Memory B cell (primary cell): ENCODE measurements around the gene PDE1C.

Experiments used
- ATAC-seq: fragments of 150-1000 bp; cut with Tn5 transposase; 2 replicates; pipeline ENCODE4 v1.10.0; 2021; ENCODE audit warnings: low read depth, mild to moderate bottlenecking, moderate library complexity
- DNase-seq, 2 donors: peaks; one replicate each; pipeline ENCODE4 v3.0.0; 2022; ENCODE audit warnings: low spot score in 2 of 2
- H3K27ac Mint-ChIP-seq: one replicate; pipeline ENCODE4 v1.8.0; 2022; ENCODE audit warnings: mild to moderate bottlenecking, moderate library complexity, mixed read lengths
- H3K27me3 Mint-ChIP-seq: one replicate; pipeline ENCODE4 v1.8.0; 2022; ENCODE audit warnings: mixed read lengths
- H3K36me3 Mint-ChIP-seq: one replicate; pipeline ENCODE4 v1.8.0; 2022; ENCODE audit warnings: mild to moderate bottlenecking, mixed read lengths
- H3K4me1 Mint-ChIP-seq: one replicate; pipeline ENCODE4 v1.8.0; 2022; ENCODE audit warnings: mixed read lengths
- H3K4me3 Mint-ChIP-seq: one replicate; pipeline ENCODE4 v1.8.0; 2022; ENCODE audit warnings: mild to moderate bottlenecking, moderate library complexity, mixed read lengths
- H3K9me3 Mint-ChIP-seq: one replicate; pipeline ENCODE4 v1.8.0; 2022; ENCODE audit warnings: mixed read lengths

The PDE1C gene

DNA sequence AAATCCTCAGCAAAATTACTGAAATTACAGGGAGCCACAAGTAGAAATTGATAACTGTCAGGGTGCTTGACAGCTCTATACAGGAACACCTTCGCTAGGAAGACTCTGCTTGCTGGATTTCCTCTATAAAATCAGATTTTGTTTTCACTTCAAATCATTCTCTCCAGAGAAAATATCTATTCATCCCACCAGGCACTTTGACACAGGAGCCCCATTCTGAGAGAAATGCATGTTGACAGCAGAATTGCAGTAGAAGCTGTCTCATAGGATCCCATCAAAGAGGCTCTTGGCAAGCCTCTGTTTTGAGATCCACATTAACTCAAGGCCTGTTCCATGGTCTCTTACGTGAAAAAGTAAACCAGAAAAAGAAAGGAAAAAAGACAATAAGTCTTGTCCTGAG lies 116.8 kb downstream of the PDE1C start:
- Mint-ChIP-seq H3K4me1 (no peaks in the 10 kb centered on the region), H3K36me3 (no peaks in the 10 kb centered on the region)
- ATAC-seq: no peak

DNA sequence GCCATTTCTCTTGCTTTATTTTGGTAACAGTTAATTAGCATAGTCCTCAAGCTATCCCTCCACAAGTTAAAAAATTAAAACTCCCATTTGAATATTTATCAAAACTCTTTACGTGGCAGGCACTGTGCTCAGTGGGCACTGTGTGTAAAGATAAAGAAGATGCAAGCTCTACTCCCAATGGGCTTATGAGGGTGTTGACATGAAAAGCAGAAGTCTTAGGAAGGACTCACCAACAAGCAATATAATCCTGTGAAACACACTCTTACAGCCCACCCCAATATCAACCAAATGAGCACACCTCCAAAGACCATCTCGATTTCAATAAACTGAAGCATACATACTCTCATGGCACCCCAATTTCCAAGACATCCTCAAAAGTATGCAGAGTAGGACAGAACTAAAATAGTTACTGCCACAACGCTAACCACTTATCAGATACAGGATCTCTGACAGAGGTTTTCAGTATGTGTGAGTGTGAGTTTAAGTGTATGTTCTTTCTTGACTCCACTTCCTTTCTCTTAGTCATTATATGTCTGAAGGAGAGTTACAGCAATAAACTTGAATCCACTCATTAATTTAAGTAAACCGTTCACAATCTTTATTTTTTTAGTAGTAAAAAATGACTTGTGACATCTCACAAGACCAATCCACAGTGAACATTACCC lies 120.0 kb downstream of the PDE1C start:
- DNase-seq: no peak
- H3K9me3 Mint-ChIP-seq: peaks cover 6% of the 10 kb centered on the region
- no peaks in the 10 kb centered on the region for H3K36me3 Mint-ChIP-seq
- no peak overlapping the region for H3K27ac Mint-ChIP-seq
- ATAC-seq: no peak
- H3K4me1 Mint-ChIP-seq: no peaks in the 10 kb centered on the region
- no peak overlapping the region for H3K4me3 Mint-ChIP-seq
- H3K27me3 Mint-ChIP-seq: no peaks in the 10 kb centered on the region

More for the DNA sequence above, 116.8 kb downstream of the PDE1C start:
- Mint-ChIP-seq H3K27me3 (no peaks in the 10 kb centered on the region), H3K4me3 (no peak overlapping the region), H3K27ac (no peak overlapping the region), H3K9me3 (no peaks in the 10 kb centered on the region)
- DNase-seq: no peak

DNA sequence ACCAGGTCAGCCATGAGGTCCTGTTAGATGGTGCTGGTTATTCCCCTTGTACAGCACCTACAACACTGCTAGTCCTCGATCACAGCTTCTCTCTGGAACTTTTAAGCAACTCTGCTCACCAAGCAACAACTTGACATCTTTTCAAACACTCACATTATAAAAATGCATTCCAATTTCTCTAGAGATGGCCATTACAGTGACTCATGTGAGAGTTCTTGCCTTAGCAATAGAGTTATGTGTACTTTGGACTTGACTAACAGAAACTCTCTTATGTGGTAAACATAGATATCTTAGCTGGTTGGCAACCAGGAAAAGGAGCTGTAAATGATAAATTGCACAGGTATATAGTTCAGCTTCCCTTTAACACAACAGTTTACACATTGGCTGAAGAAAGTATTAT lies 122.2 kb downstream of the PDE1C start:
- DNase-seq (no peak), ATAC-seq (no peak)
- Mint-ChIP-seq H3K9me3 (peaks cover 9% of the 10 kb centered on the region), H3K27ac (no peak overlapping the region), H3K4me3 (no peak overlapping the region), H3K4me1 (no peaks in the 10 kb centered on the region), H3K27me3 (no peaks in the 10 kb centered on the region), H3K36me3 (no peaks in the 10 kb centered on the region)

DNA sequence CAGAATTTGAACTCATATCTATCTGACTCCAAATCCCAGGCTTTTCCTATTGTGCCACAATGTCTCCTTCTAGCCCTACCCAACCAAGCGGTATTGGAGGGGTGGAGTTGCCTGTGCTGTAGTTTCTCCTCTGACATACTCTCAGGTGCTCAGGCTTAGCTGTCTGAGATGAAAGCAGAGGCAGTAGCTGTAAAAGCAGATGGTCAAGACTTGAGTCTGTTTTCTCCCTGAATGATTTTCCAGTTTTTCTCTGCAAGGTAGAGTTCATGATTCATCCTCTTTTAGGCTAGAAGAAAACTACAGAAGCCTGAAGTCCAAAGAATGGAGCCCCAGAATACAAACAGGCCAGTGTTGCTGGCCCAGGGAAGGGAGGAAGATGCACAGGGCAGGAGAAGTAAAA lies 130.0 kb downstream of the PDE1C start:
- ATAC-seq (no peak), DNase-seq (no peak)
- Mint-ChIP-seq H3K4me1 (no peaks in the 10 kb centered on the region), H3K36me3 (no peaks in the 10 kb centered on the region), H3K9me3 (peaks cover 3% of the 10 kb centered on the region), H3K4me3 (no peak overlapping the region), H3K27me3 (no peaks in the 10 kb centered on the region), H3K27ac (no peak overlapping the region)

DNA sequence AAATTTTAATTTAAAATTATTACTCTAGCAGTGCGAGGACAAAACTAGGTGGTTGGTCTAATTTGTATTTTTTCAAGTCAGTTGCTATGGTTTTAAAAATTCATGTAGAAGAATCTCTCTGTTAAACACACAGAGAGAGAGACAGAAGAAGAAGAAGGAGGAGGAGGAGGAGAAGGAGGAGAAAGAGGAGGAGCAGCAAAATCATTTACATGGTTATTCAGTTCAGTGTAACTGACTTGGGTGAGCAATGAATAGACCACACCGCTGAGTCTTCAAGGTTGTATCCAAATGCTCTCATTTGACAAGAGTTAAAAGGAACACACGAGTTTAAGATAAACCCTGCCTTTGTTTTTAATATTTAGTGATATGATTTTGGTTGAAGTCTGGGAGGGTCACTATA lies 131.1 kb downstream of the PDE1C start:
- no peaks in the 10 kb centered on the region for H3K36me3 Mint-ChIP-seq
- ATAC-seq (no peak), DNase-seq (no peak)
- H3K4me1 Mint-ChIP-seq: no peaks in the 10 kb centered on the region
- no peak overlapping the region for H3K27ac Mint-ChIP-seq
- peaks cover 2% of the 10 kb centered on the region for H3K9me3 Mint-ChIP-seq
- H3K27me3 Mint-ChIP-seq: no peaks in the 10 kb centered on the region
- no peak overlapping the region for H3K4me3 Mint-ChIP-seq

DNA sequence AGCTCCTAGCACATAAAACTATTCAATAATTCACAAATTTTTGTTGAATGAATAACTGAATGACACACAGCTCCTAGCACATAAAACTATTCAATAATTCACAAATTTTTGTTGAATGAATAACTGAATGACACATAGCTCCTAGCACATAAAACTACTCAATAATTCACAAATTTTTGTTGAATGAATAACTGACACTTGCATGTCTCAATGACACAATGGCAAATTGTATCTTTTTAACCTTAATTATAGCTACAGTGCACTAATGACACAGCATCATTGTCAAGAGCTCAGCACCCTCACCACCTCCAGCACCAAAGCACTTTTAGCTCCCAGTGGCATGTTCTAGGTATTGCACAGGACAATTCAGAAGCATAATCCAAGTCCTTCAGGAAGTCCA lies 131.6 kb downstream of the PDE1C start:
- DNase-seq (no peak), ATAC-seq (no peak)
- no peaks in the 10 kb centered on the region for H3K9me3 Mint-ChIP-seq
- no peaks in the 10 kb centered on the region for H3K4me1 Mint-ChIP-seq
- H3K36me3 Mint-ChIP-seq: no peaks in the 10 kb centered on the region
- no peak overlapping the region for H3K4me3 Mint-ChIP-seq
- no peaks in the 10 kb centered on the region for H3K27me3 Mint-ChIP-seq
- H3K27ac Mint-ChIP-seq: no peak overlapping the region

DNA sequence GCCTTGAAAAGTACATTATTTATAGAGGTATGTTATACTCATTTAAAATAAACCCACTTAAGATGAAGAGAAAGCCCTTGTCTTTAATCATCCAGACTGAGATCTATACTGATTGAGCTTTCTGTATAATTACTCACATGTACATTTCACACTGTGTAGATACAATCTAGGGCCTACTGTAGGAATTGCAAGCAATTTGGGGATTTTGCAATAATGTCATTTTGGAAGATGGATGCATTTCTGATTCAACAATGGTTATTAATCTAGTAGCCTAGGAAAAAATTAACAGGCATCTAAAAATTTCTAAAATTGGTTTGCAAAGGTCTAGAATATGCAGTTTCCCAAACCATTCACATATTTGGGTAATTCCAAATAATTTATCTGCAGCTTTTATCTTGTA lies 132.2 kb downstream of the PDE1C start:
- Mint-ChIP-seq H3K36me3 (no peaks in the 10 kb centered on the region), H3K27ac (no peak overlapping the region), H3K4me3 (no peak overlapping the region), H3K9me3 (no peaks in the 10 kb centered on the region), H3K27me3 (no peaks in the 10 kb centered on the region), H3K4me1 (no peaks in the 10 kb centered on the region)
- ATAC-seq (no peak), DNase-seq (no peak)

DNA sequence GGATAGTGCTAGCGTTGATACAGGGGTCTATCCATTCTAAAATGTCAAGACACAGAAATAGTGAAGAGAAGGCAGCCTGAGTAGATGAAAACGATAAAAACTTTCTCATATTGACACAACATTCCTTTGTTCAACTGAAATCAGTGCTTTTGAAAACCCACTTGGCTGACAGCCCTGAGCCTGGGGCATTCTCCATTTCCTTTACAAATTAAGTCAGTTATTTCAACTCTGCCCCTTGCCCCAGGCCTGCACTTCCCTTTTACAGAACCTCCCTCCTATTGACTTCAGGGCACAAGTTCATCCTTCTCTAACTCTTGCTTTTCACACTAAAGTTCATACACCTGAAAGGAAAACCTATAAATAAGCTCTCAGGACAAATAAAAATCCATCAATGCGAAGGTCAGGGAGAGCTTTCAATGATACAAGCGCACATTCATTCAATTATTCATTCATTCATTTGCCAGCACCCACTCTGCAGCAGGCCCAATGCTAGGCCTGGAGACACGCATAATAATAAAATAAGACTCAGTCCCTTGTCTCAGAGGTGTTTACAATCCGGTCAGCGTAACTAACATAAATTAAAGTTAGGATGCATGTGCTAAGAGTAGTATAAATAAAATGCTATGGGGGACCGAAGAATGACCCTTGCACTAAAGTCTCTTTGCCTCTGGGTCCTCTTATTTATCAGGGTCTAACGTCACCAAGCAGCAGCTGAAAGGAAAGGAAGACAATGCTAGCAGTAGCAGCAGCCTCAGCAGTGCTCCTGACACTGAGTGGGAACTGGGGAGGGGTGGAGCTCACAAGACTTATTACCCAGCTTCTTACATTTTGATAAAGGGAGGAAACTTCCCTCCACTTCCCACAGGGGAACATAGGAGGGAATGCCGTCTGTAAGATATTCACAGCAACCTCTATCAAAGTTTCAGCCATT lies 134.8 kb downstream of the PDE1C start:
- H3K27ac Mint-ChIP-seq: no peak overlapping the region
- no peaks in the 10 kb centered on the region for H3K36me3 Mint-ChIP-seq
- H3K27me3 Mint-ChIP-seq: no peaks in the 10 kb centered on the region
- ATAC-seq (no peak), DNase-seq (no peak)
- H3K4me1 Mint-ChIP-seq: no peaks in the 10 kb centered on the region
- H3K4me3 Mint-ChIP-seq: no peak overlapping the region
- peaks cover 4% of the 10 kb centered on the region for H3K9me3 Mint-ChIP-seq

DNA sequence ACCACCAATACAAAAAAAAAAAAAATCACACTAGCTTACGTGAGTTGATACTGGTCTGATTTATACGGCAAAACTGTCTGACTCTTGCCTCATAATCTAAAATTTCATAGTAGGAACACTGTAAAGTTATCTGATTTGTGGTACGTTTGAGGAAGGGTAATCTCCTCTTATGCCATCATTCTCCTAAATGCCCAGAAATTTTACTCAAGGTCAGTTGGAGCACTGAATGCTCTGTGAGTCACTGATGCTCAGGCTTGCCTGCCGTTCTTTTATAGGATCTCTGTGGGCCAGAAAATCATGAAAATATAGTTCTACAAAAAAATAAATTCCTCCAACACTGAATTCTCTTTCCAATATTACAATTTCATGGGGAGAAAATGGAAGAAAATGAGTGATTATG lies 135.7 kb downstream of the PDE1C start:
- no peaks in the 10 kb centered on the region for H3K27me3 Mint-ChIP-seq
- no peaks in the 10 kb centered on the region for H3K36me3 Mint-ChIP-seq
- no peak overlapping the region for H3K27ac Mint-ChIP-seq
- H3K4me3 Mint-ChIP-seq: no peak overlapping the region
- DNase-seq (no peak), ATAC-seq (no peak)
- no peaks in the 10 kb centered on the region for H3K4me1 Mint-ChIP-seq
- peaks cover 4% of the 10 kb centered on the region for H3K9me3 Mint-ChIP-seq

DNA sequence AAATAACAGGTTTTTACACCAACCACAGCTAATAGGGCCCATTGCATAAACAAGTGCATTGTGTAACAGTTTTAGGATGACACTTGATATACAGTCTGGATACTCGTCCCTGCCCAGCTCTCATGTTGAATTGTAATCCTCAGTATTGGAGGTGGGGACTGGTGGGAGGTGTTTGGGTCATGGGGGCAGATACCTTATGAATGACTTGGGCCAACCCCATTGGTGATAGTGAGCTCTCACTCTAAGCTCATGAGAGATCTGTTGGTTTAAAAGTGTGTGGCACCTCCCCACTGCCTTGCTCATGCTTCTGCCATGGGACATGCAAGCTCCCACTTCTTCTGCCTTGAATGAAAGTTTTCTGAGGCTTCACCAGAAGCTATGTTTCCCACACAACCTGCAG lies 136.7 kb downstream of the PDE1C start:
- Mint-ChIP-seq H3K27me3 (no peaks in the 10 kb centered on the region), H3K4me3 (no peak overlapping the region), H3K27ac (no peak overlapping the region), H3K36me3 (no peaks in the 10 kb centered on the region), H3K4me1 (no peaks in the 10 kb centered on the region), H3K9me3 (peaks cover 4% of the 10 kb centered on the region)
- ATAC-seq (no peak), DNase-seq (no peak)

DNA sequence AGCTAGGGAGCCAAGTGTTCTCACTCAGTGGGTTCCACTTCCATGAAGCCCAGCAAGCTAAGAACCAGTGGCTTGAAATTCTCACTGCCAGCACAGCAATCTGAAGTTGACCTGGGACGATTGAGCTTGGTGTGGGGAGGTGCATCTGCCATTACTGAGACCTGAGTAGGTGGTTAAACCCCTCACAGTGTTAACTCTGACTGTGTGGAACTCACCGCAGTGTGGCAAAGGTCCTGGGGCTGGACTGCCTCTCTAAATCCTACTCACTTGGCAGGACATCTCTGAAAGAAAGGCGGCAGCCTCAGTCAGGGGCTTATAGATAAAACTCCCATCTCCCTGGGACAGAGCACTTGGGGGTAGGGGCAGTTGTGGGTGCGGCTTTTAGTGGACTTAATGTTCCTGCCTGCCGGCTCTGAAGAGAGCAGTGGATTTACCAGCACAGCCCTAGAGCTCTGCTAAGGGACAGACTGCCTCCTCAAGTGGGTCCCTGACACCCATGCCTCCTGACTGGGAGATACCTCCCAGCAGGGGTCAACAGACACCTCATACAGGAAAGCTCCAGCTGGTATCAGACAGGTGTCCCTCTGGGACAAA lies 143.1 kb downstream of the PDE1C start:
- H3K27ac Mint-ChIP-seq: no peak overlapping the region
- no peak for DNase-seq
- H3K9me3 Mint-ChIP-seq: no peaks in the 10 kb centered on the region
- no peaks in the 10 kb centered on the region for H3K4me1 Mint-ChIP-seq
- no peak overlapping the region for H3K4me3 Mint-ChIP-seq
- no peaks in the 10 kb centered on the region for H3K36me3 Mint-ChIP-seq
- no peaks in the 10 kb centered on the region for H3K27me3 Mint-ChIP-seq
- no peak for ATAC-seq

DNA sequence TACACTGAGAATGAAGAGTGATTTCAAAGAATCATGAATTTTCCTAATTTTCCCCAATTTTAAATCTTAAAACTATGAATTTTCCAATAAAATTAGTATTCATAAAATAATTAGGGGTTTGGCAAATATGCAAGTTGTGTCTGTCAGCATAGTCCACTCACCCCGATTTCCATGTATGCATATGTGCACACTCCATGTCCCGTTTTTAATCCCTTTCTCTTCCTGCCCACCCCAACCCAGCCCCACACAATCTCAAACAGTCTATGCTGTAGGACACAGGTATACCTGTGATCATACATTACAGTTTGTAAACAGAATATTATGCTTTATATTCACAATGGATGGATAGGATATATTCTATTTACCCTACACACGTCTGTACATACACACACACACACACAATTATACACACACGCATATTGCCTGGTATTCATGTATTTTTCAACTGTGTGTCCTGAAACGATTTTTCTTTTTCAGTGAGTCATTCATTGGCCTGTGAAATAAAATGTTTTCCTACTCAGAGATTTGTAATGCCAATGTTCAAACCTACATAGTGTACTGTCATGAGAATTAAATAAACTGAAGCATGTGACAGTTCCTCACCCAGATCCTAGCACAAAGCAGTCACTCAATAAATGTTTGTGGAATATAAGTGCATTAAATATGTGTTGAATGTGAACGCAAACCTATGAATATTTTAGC lies 144.3 kb downstream of the PDE1C start:
- Mint-ChIP-seq H3K4me1 (no peaks in the 10 kb centered on the region), H3K27ac (no peak overlapping the region), H3K36me3 (no peaks in the 10 kb centered on the region), H3K9me3 (no peaks in the 10 kb centered on the region), H3K4me3 (no peak overlapping the region), H3K27me3 (no peaks in the 10 kb centered on the region)
- DNase-seq (no peak), ATAC-seq (no peak)

DNA sequence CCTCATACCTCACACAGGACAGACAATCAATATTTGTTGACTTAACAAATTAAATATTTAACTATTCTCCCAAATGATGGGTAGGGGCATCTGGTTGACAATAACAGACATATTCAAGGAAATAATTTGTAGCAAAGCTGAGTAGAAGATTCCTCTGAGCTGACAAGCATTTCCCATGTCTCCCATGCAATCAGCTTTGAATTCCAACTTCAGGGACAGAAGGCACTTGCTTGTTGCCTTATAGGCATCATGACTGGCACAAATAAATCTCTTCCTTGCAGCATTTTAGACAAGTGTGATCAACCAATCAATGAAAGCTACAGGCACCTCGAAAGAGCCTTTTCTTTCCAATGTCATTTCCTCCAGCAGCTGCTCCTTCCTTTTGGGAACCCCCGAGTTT lies 146.0 kb downstream of the PDE1C start:
- no peaks in the 10 kb centered on the region for H3K27me3 Mint-ChIP-seq
- no peak overlapping the region for H3K4me3 Mint-ChIP-seq
- H3K27ac Mint-ChIP-seq: no peak overlapping the region
- no peaks in the 10 kb centered on the region for H3K36me3 Mint-ChIP-seq
- DNase-seq: no peak
- H3K9me3 Mint-ChIP-seq: no peaks in the 10 kb centered on the region
- no peak for ATAC-seq
- no peaks in the 10 kb centered on the region for H3K4me1 Mint-ChIP-seq

DNA sequence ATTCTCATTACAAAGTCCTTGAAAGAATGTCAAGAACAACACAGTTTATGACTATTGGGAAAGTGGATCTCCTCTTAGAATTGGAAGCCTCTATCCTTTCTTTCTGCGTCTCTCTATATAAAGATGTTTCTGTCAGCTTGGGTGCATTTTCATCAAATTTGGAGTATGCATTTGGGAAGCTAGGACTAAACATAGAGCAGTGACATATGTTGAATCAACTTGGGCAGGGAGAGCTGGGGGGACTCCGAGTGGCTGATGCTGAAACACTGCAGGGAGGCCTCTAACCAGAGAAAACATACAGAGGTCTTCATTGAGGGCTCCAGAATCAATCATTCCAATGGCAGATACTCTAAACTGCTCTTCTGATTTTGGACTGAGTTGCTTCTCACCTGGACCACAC lies 147.4 kb downstream of the PDE1C start:
- Mint-ChIP-seq H3K27ac (no peak overlapping the region), H3K36me3 (no peaks in the 10 kb centered on the region), H3K4me3 (no peak overlapping the region), H3K9me3 (no peaks in the 10 kb centered on the region), H3K4me1 (no peaks in the 10 kb centered on the region), H3K27me3 (no peaks in the 10 kb centered on the region)
- ATAC-seq (no peak), DNase-seq (no peak)
